Mesodermal cell (in vitro differentiated cells): ENCODE results near the gene LHFPL5.

Experiments
- H3K27ac ChIP-seq: 2 replicates; pipeline ENCODE4 v1.7.0; 2013; ENCODE audit warnings: mild to moderate bottlenecking, low read depth, low read length, moderate library complexity; ENCODE audit not compliant: severe bottlenecking
- H3K36me3 ChIP-seq: 2 replicates; pipeline ENCODE4 v1.7.1; 2013; ENCODE audit warnings: mild to moderate bottlenecking, low read length, moderate library complexity; ENCODE audit not compliant: control insufficient read depth, insufficient read depth
- H3K4me1 ChIP-seq: one replicate; pipeline ENCODE4 v1.7.1; 2013; ENCODE audit warnings: mild to moderate bottlenecking, low read length; ENCODE audit not compliant: insufficient read depth, control insufficient read depth, poor library complexity, severe bottlenecking
- H3K4me3 ChIP-seq: 2 replicates; pipeline ENCODE4 v1.7.0; 2013; ENCODE audit warnings: low read length, control low read depth, mild to moderate bottlenecking; ENCODE audit not compliant: insufficient read depth, poor library complexity, severe bottlenecking; ENCODE audit errors: extremely low read depth
- H3K9me3 ChIP-seq: 2 replicates; pipeline ENCODE4 v1.7.1; 2013; ENCODE audit warnings: mild to moderate bottlenecking, low read length, moderate library complexity; ENCODE audit not compliant: control insufficient read depth
- WGBS, 2 experiments: methylation state at CpG; one replicate each; pipeline ENCODE4 v1.1.5; 2013; ENCODE audit warnings: missing lambda C conversion rate in 2 of 2; ENCODE audit not compliant: insufficient coverage in 2 of 2; 5-methylcytosine and 5-hydroxymethylcytosine counted together

Gene LHFPL5

DNA sequence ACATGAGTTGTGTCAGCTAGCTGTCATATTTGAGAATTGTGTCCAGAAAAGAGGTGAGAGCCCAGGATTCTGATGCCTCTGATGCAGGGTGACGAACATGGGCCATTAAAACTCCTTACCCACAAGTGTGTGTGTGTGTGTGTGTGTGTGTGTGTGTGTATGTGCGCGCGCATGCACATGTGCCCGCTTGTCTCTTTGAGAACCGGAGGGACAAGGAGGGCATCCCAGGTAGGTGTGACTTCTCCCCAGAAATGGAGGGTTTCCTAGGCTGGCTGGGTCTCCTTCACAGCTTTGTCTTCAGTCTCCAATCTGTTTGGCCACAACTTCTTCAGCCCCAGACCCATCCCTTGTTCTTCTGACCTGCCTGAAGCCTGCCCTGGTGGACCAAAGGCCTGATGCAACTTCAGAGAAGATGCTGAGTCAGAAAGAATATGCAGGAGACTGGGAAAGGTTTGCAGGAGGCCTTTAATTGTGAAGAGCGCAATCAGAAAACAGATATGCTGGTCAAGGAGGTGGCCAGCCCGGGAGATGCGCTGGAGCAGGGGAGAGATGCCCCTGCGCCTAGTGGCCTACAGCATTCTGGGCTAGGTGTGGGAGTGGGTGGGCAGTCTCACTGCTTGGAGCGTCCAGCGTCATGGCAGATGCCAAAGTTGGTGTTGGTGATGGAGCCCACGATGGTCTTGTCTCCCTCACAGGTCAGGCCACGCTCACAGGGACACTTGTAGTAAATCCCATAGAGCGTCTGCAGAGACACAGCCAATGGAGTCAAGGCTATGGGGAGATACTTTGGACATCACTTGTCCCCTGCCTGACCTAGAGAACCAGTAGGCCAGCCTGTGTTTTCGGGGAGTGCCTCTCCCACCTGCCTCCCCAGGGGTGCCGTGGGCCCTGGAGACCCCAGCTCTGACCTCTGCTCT is 10.4 kb upstream of the LHFPL5 start:
- no peaks in the 10 kb centered on the region for H3K36me3 ChIP-seq
- WGBS, 2 experiments, result 93 to 94% methylated on average over 16 of the region's 17 CpGs
- H3K27ac ChIP-seq, result no peak overlapping the region
- H3K9me3 ChIP-seq, result no peaks in the 10 kb centered on the region
- no peak overlapping the region for H3K4me3 ChIP-seq
- H3K4me1 ChIP-seq, result no peaks in the 10 kb centered on the region

GRCh38 chr6:35795453-35796071 is 9.6 kb upstream of the LHFPL5 start:
- H3K27ac ChIP-seq, result no peak overlapping the region
- WGBS, 2 experiments, result 91 to 95% methylated on average over 9 to 10 of the region's 11 CpGs

GRCh38 chr6:35796236-35796635 is 8.9 kb upstream of the LHFPL5 start:
- Histone ChIP-seq H3K36me3 (no peaks in the 10 kb centered on the region), H3K27ac (no peak overlapping the region), H3K4me1 (no peaks in the 10 kb centered on the region), H3K4me3 (no peak overlapping the region), H3K9me3 (no peaks in the 10 kb centered on the region)
- 88 to 98% methylated on average over 2 to 3 of the region's 4 CpGs for WGBS, 2 experiments

More at GRCh38 chr6:35795453-35796071, 9.6 kb upstream of the LHFPL5 start:
- Histone ChIP-seq H3K4me1 (no peaks in the 10 kb centered on the region), H3K9me3 (no peaks in the 10 kb centered on the region), H3K4me3 (no peak overlapping the region), H3K36me3 (no peaks in the 10 kb centered on the region)

DNA sequence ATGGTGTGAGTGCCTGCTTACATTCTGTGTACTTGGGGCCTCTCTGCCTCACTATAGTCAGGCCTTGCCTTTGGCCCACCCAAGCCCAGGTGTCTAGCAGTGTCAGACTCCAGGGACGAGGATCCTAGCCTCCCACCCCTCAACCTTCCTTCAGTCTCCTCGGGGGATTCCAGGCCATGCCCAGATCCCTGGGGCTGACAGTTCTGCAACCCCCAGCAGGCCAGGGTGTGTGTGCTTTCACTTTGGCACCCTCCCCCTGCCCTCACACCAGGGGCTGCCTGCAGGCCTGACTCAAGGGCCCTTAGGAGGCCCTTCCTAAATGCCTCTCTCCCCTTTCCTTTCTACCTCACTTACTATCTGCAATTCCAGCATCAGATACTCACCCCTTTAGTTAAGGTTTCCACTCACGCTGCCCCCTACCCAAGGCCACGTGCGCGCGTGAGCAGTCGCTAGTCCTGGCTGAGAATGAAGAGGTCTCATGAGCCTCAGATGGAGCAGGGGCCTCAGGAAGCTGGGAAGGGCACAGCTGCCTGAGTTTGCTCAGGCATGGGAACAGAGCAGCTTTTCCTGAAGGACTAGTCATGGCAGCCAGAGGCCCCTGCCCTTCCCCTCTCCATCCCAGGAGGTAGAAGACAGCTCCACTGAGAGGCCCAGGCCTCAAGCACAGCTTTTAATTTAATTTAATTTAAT is 7.2 kb upstream of the LHFPL5 start:
- Histone ChIP-seq H3K27ac (no peak overlapping the region), H3K4me1 (no peaks in the 10 kb centered on the region), H3K36me3 (no peaks in the 10 kb centered on the region), H3K9me3 (no peaks in the 10 kb centered on the region), H3K4me3 (no peak overlapping the region)
- 75 to 83% methylated on average over 8 of the region's 8 CpGs for WGBS, 2 experiments

GRCh38 chr6:35798706-35799105 is 6.4 kb upstream of the LHFPL5 start:
- Histone ChIP-seq H3K9me3 (no peaks in the 10 kb centered on the region), H3K36me3 (no peaks in the 10 kb centered on the region), H3K4me3 (no peak overlapping the region), H3K27ac (no peak overlapping the region), H3K4me1 (no peaks in the 10 kb centered on the region)
- WGBS, 2 experiments, result 85 to 93% methylated on average over 3 to 5 of the region's 5 CpGs

- H3K36me3 ChIP-seq, result no peaks in the 10 kb centered on the region
- H3K4me1 ChIP-seq, result no peaks in the 10 kb centered on the region
- 75 to 83% methylated on average over 1 to 2 of the region's 3 CpGs for WGBS, 2 experiments
- no peak overlapping the region for H3K27ac ChIP-seq
- H3K9me3 ChIP-seq, result no peaks in the 10 kb centered on the region
- H3K4me3 ChIP-seq, result no peak overlapping the region
Measured at GRCh38 chr6:35801148-35801547, 4.0 kb upstream of the LHFPL5 start.

GRCh38 chr6:35808688-35809087 is 3.5 kb downstream of the LHFPL5 start:
- no peaks in the 10 kb centered on the region for H3K36me3 ChIP-seq
- H3K27ac ChIP-seq, result no peak overlapping the region
- H3K4me1 ChIP-seq, result no peaks in the 10 kb centered on the region
- no peaks in the 10 kb centered on the region for H3K9me3 ChIP-seq
- no CpG with 5 or more reads among the region's 3 CpGs for WGBS, 2 experiments
- no peak overlapping the region for H3K4me3 ChIP-seq

DNA sequence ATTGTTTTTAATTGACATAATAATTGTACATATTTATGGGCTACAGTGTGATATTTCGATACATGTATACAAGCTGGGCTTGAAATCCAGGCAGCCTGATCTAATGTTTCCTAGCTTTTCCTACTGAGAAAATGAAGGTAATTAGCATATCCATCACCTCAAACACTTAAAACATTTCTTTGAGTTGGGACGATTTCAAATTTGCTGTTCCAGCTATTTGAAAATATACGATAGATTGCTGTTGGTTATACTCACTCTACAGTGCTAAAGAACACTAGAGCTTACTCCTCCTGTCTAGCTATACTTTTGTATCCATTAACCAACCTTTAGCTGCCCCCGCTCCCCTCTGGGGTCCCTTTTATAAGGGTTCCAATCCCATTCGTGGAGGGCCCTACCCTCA is 4.7 kb downstream of the LHFPL5 start:
- WGBS, 2 experiments, result 75 to 83% methylated on average over 2 of the region's 5 CpGs
- no peaks in the 10 kb centered on the region for H3K4me1 ChIP-seq
- no peaks in the 10 kb centered on the region for H3K36me3 ChIP-seq
- H3K4me3 ChIP-seq, result no peak overlapping the region
- no peak overlapping the region for H3K27ac ChIP-seq
- H3K9me3 ChIP-seq, result no peaks in the 10 kb centered on the region

GRCh38 chr6:35810971-35811698 is 6.0 kb downstream of the LHFPL5 start:
- 93% methylated on average over 13 of the region's 14 CpGs for WGBS, 2 experiments
- H3K27ac ChIP-seq, result no peak overlapping the region
- no peaks in the 10 kb centered on the region for H3K36me3 ChIP-seq
- no peaks in the 10 kb centered on the region for H3K4me1 ChIP-seq
- no peaks in the 10 kb centered on the region for H3K9me3 ChIP-seq
- no peak overlapping the region for H3K4me3 ChIP-seq

- Histone ChIP-seq H3K27ac (no peak overlapping the region), H3K4me1 (no peaks in the 10 kb centered on the region), H3K9me3 (no peaks in the 10 kb centered on the region), H3K36me3 (no peaks in the 10 kb centered on the region), H3K4me3 (no peak overlapping the region)
- whole genome bisulfite sequencing, 2 experiments, result 91 to 92% methylated on average over 4 to 6 of the region's 6 CpGs
Measured at GRCh38 chr6:35811699-35811995, 6.5 kb downstream of the LHFPL5 start.
